Trophoblast cell (in vitro differentiated cells and primary cell): Measurements from ENCODE around the gene OSTC.

ENCODE experiments used
- DNase-seq, 2 donors: peaks; one replicate each; pipeline ENCODE4 v3.0.0-alpha.2; 2016
- H2AFZ ChIP-seq: 2 replicates; pipeline ENCODE4 v1.6.1; 2013; ENCODE audit warnings: low read length, moderate library complexity, mild to moderate bottlenecking; ENCODE audit not compliant: insufficient read depth, poor library complexity
- H2AK5ac ChIP-seq: 2 replicates; pipeline ENCODE4 v1.6.1; 2013; ENCODE audit warnings: mild to moderate bottlenecking, low read length
- H2BK120ac ChIP-seq: 2 replicates; pipeline ENCODE4 v1.6.1; 2013; ENCODE audit warnings: low read length, mild to moderate bottlenecking, moderate library complexity; ENCODE audit not compliant: insufficient read depth, poor library complexity
- H2BK12ac ChIP-seq: 2 replicates; pipeline ENCODE4 v1.6.1; 2013; ENCODE audit warnings: mild to moderate bottlenecking, low read length, moderate library complexity
- H2BK5ac ChIP-seq: 2 replicates; pipeline ENCODE4 v1.6.1; 2013; ENCODE audit warnings: low read length, low read depth, moderate library complexity, mild to moderate bottlenecking; ENCODE audit not compliant: poor library complexity
- H3K14ac ChIP-seq: 2 replicates; pipeline ENCODE4 v1.6.1; 2013; ENCODE audit warnings: mild to moderate bottlenecking, low read length
- H3K18ac ChIP-seq: 2 replicates; pipeline ENCODE4 v1.6.1; 2013; ENCODE audit warnings: mild to moderate bottlenecking, low read length
- H3K23ac ChIP-seq: 2 replicates; pipeline ENCODE4 v1.6.1; 2013; ENCODE audit warnings: low read length
- H3K27ac ChIP-seq: 2 replicates; pipeline ENCODE4 v1.5.1; 2013; ENCODE audit warnings: low read depth, mild to moderate bottlenecking, inconsistent platforms, low read length, moderate library complexity
- H3K27me3 ChIP-seq: 2 replicates; pipeline ENCODE4 v1.6.1; 2013; ENCODE audit warnings: inconsistent platforms, mild to moderate bottlenecking, low read length, moderate library complexity; ENCODE audit not compliant: insufficient read depth
- H3K36me3 ChIP-seq, 2 experiments: 1 replicate in 1 of 2; 2 replicates in 1 of 2; pipeline ENCODE4 v1.6.1; 2013; ENCODE audit warnings: low read length in 2 of 2, mild to moderate bottlenecking in 2 of 2, moderate library complexity in 1 of 2; ENCODE audit not compliant: insufficient read depth in 2 of 2, control insufficient read depth in 1 of 2
- H3K4ac ChIP-seq: 2 replicates; pipeline ENCODE4 v1.6.1; 2013; ENCODE audit warnings: low read depth, mild to moderate bottlenecking, low read length, moderate library complexity
- H3K4me1 ChIP-seq, 2 experiments: 1 replicate in 1 of 2; 2 replicates in 1 of 2; pipeline ENCODE4 v1.6.1; 2013; ENCODE audit warnings: low read length in 2 of 2, mild to moderate bottlenecking in 2 of 2, moderate library complexity in 1 of 2; ENCODE audit not compliant: insufficient read depth in 2 of 2, control insufficient read depth in 1 of 2
- H3K4me2 ChIP-seq: 2 replicates; pipeline ENCODE4 v1.6.1; 2013; ENCODE audit warnings: inconsistent platforms, mild to moderate bottlenecking, low read length, moderate library complexity
- H3K4me3 ChIP-seq: 2 replicates; pipeline ENCODE4 v1.5.1; 2013; ENCODE audit warnings: mild to moderate bottlenecking, low read depth, low read length, inconsistent platforms
- H3K79me1 ChIP-seq: one replicate; pipeline ENCODE4 v1.6.1; 2013; ENCODE audit warnings: low read length
- H3K79me2 ChIP-seq: 2 replicates; pipeline ENCODE4 v1.6.1; 2013; ENCODE audit warnings: low read length, mild to moderate bottlenecking; ENCODE audit not compliant: control insufficient read depth, insufficient read depth, poor library complexity
- H3K9ac ChIP-seq: 2 replicates; pipeline ENCODE4 v1.6.1; 2013; ENCODE audit warnings: mild to moderate bottlenecking, low read length
- H3K9me3 ChIP-seq: 2 replicates; pipeline ENCODE4 v1.6.1; 2013; ENCODE audit warnings: low read depth, mild to moderate bottlenecking, control low read depth, inconsistent platforms, low read length; ENCODE audit not compliant: insufficient read depth
- H4K12ac ChIP-seq: 2 replicates; pipeline ENCODE4 v1.6.1; 2013; ENCODE audit warnings: low read depth, mild to moderate bottlenecking, low read length, moderate library complexity
- H4K8ac ChIP-seq: 2 replicates; pipeline ENCODE4 v1.6.1; 2013; ENCODE audit warnings: low read depth, mild to moderate bottlenecking, low read length, moderate library complexity
- H4K91ac ChIP-seq: one replicate; pipeline ENCODE4 v1.6.1; 2013; ENCODE audit warnings: low read depth, mild to moderate bottlenecking, low read length, moderate library complexity
- WGBS: extraction: QIAGEN DNeasy Blood & Tissue Kit; methylation state at CpG from one replicate; pipeline ENCODE4 v1.1.7; 2013; ENCODE audit warnings: missing lambda C conversion rate; ENCODE audit not compliant: insufficient read length, insufficient coverage; ENCODE audit errors: extremely low coverage; 5-methylcytosine and 5-hydroxymethylcytosine counted together

Gene OSTC

DNA sequence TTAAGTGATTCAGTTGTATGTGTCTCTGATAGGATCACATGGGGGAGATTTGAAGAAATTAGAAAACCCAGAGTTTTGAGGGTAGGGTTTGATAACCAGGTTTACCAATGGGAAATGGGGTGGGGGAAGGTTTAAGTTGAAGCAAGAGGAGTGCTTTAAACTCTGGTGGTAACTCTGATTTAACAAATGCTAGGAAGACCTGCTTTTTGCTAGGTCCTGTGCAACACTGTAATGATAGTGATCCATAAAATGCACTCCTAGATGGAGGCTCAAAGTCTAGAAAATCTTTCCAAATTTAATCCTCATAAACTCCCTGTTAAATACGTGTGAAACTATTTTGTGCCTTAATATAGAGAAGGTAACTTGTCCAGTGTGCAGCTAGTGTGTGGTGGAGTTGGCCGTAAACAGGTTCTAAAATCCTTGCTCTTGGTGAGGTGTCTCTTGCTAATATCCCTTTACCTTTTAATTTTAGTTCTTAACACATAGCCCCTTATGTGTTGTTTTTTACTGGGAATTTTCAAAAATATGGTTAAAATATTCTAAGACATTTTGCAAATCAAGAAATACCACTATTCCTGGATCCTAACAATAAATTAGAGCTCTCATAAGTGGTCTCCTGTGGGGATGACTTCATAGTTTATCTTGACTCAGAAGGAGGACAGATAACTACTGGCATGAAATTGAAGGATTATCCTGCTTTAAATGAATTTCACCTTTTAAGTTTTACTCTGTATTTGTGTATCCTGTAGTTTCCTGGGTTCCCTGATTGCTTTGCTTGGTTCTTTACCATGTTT is 25.9 kb upstream of the OSTC start:
- Histone ChIP-seq H4K91ac (no peak overlapping the region), H2BK12ac (no peak overlapping the region), H3K14ac (no peak overlapping the region), H3K4me1 (peaks cover 0 to 6% of the 10 kb centered on the region in 2 experiments), H2AFZ (no peak overlapping the region), H3K9me3 (no peaks in the 10 kb centered on the region), H3K4me3 (no peak overlapping the region), H3K79me2 (peaks cover 8% of the 10 kb centered on the region), H2AK5ac (no peak overlapping the region), H3K36me3 (peaks cover 29 to 45% of the 10 kb centered on the region in 2 experiments), H3K4me2 (no peak overlapping the region), H3K27ac (no peak overlapping the region), H4K8ac (no peak overlapping the region), H3K27me3 (no peaks in the 10 kb centered on the region), H3K4ac (no peak overlapping the region), H3K23ac (no peak overlapping the region), H2BK120ac (no peak overlapping the region), H2BK5ac (no peak overlapping the region), H3K18ac (no peak overlapping the region), H4K12ac (no peak overlapping the region), H3K79me1 (peaks cover 5% of the 10 kb centered on the region), H3K9ac (no peak overlapping the region)
- DNase-seq: no peak
- WGBS: no CpG with 5 or more reads among the region's 2 CpGs

DNA sequence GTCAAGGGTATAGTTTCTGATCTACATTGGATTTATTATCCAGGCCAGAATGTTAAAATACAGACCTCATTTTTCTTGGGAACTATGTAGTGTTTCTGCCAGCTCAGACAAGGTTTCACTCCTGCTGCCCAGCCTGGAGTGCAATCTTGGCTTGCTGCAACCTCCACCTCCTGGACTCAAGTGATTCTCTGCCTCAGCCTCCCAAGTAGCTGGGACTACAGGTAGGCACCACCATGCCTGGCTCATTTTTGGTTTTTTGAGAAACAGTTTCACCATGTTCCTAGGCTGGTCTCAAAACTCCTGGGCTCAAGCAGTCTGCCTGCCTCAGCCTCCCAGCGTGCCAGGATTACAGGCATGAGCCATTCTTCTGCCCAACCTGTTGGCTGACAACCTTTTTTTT is 24.3 kb upstream of the OSTC start:
- no peak overlapping the region for H4K12ac ChIP-seq
- no peaks in the 10 kb centered on the region for H3K79me1 ChIP-seq
- no peaks in the 10 kb centered on the region for H3K9me3 ChIP-seq
- H3K4me3 ChIP-seq: no peak overlapping the region
- H3K4ac ChIP-seq: no peak overlapping the region
- H4K91ac ChIP-seq: no peak overlapping the region
- peaks cover 31 to 52% of the 10 kb centered on the region in 2 experiments for H3K36me3 ChIP-seq
- DNase-seq: no peak
- no CpG with 5 or more reads among the region's 1 CpG for WGBS
- H3K14ac ChIP-seq: no peak overlapping the region
- no peak overlapping the region for H2BK120ac ChIP-seq
- H3K27ac ChIP-seq: no peak overlapping the region
- no peak overlapping the region for H2AK5ac ChIP-seq
- no peak overlapping the region for H3K9ac ChIP-seq
- no peak overlapping the region for H4K8ac ChIP-seq
- H3K4me2 ChIP-seq: no peak overlapping the region
- H3K18ac ChIP-seq: no peak overlapping the region
- no peak overlapping the region for H2BK5ac ChIP-seq
- peaks cover 0 to 6% of the 10 kb centered on the region in 2 experiments for H3K4me1 ChIP-seq
- H2AFZ ChIP-seq: no peak overlapping the region
- H2BK12ac ChIP-seq: no peak overlapping the region
- H3K27me3 ChIP-seq: no peaks in the 10 kb centered on the region
- H3K79me2 ChIP-seq: peaks cover 4% of the 10 kb centered on the region
- H3K23ac ChIP-seq: no peak overlapping the region

DNA sequence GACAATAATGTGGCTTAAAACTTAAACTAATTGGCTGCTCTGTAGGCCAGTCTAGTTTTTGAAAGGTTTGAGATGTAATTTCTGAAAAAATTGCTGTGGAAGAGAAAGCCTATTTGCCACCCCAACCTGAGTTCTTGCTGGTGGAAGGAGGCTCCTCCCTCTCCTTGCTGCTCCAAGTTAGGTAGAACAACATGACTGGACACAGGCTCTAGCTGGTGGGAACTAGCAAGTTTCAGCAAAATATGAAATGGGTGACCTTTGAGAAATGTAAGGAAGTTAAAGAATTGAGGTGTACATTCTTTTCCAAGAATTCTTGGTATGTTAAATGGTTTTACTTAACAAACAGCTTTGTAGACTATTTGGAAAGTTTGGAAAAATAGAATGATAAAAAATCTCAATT is 22.0 kb upstream of the OSTC start:
- H2BK12ac ChIP-seq: no peak overlapping the region
- H3K4me2 ChIP-seq: no peak overlapping the region
- H3K4me1 ChIP-seq: no peaks in the 10 kb centered on the region
- no peak overlapping the region for H3K23ac ChIP-seq
- H3K27ac ChIP-seq: no peak overlapping the region
- no peaks in the 10 kb centered on the region for H3K9me3 ChIP-seq
- no peaks in the 10 kb centered on the region for H3K79me1 ChIP-seq
- no peak overlapping the region for H2BK120ac ChIP-seq
- no peak overlapping the region for H4K91ac ChIP-seq
- no peaks in the 10 kb centered on the region for H3K79me2 ChIP-seq
- H2AFZ ChIP-seq: no peak overlapping the region
- H2BK5ac ChIP-seq: no peak overlapping the region
- no peak overlapping the region for H4K12ac ChIP-seq
- H3K14ac ChIP-seq: no peak overlapping the region
- no peak for DNase-seq
- no peak overlapping the region for H3K18ac ChIP-seq
- H2AK5ac ChIP-seq: no peak overlapping the region
- H3K36me3 ChIP-seq: peaks cover 26 to 46% of the 10 kb centered on the region in 2 experiments
- no peak overlapping the region for H4K8ac ChIP-seq
- no peak overlapping the region for H3K4ac ChIP-seq
- H3K9ac ChIP-seq: no peak overlapping the region
- no peak overlapping the region for H3K4me3 ChIP-seq
- H3K27me3 ChIP-seq: no peaks in the 10 kb centered on the region

DNA sequence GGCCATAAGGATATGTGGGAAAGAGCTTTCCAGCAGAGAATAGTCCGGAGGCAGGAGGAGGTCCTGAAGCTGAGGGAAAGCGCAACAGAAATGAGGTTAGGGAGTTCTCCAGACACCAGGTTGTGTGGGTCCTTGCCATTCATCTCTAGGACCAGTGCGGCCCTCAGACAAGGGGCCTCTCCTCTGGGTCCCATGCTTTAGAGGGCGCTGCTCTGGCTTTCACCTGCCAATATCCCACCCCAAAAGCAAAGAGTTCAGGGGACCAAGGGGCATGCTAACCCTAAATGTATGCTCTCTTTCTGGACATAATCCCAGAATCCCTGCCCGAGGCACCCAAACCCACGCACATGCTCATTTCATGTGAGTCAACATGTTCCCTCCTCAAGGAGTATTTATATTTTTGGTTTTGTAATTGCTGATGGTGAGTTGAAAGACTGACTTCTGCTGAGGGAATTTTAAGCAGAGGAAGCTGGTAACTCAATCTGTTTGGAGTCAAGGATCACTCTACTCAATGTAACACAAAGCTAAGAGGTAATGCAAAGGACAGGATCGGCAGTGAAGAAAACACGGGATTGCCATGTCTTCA is 15.2 kb upstream of the OSTC start:
- H3K18ac ChIP-seq: no peak overlapping the region
- no peak overlapping the region for H3K9ac ChIP-seq
- H2BK12ac ChIP-seq: no peak overlapping the region
- H3K14ac ChIP-seq: no peak overlapping the region
- no peak overlapping the region for H4K12ac ChIP-seq
- H3K4ac ChIP-seq: no peak overlapping the region
- no peak overlapping the region for H3K4me2 ChIP-seq
- peaks cover 11 to 20% of the 10 kb centered on the region in 2 experiments for H3K36me3 ChIP-seq
- H2BK5ac ChIP-seq: no peak overlapping the region
- no peak overlapping the region for H2AFZ ChIP-seq
- no peak overlapping the region for H3K4me3 ChIP-seq
- H2AK5ac ChIP-seq: no peak overlapping the region
- no peaks in the 10 kb centered on the region for H3K79me1 ChIP-seq
- no peaks in the 10 kb centered on the region for H3K9me3 ChIP-seq
- H4K8ac ChIP-seq: no peak overlapping the region
- no peak overlapping the region for H2BK120ac ChIP-seq
- H3K4me1 ChIP-seq: no peaks in the 10 kb centered on the region
- DNase-seq: no peak
- H3K27me3 ChIP-seq: no peaks in the 10 kb centered on the region
- no peak overlapping the region for H3K23ac ChIP-seq
- no peaks in the 10 kb centered on the region for H3K79me2 ChIP-seq
- WGBS: no CpG with 5 or more reads among the region's 8 CpGs
- no peak overlapping the region for H4K91ac ChIP-seq
- H3K27ac ChIP-seq: no peak overlapping the region
